ENCODE measurements around the gene PCP2.

The PCP2 gene

DNA sequence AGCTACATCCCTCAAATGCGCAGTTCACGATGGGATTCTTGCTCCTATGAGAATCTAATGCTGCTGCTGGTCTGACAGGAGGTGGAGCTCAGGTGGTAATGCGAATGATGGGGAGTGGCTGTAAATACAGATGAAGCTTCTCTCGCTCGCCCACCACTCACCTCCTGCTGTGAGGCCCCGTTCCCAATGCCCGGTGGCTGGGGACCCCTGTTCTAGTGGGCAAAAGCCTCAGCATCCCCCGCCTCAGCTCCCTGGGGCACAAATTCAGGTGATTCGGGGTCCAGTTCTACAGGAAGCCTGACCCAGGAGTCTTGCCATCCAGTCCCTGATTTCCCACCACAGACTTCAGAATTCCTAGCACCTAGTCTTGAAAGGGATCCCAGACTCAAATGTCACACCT is 39.0 kb upstream of the PCP2 start:
- Mint-ChIP-seq H3K9me3 (peaks cover 6% of the 10 kb centered on the region), H3K4me3 (no peak overlapping the region), H3K27me3 (ENCODE audit: low read depth) (peaks cover 67% of the 10 kb centered on the region), H3K4me1 (peaks cover 7% of the 10 kb centered on the region), H3K27ac (no peak overlapping the region), H3K36me3 (ENCODE audit: low read depth) (no peaks in the 10 kb centered on the region)
- TF ChIP-seq, protein P1, sequence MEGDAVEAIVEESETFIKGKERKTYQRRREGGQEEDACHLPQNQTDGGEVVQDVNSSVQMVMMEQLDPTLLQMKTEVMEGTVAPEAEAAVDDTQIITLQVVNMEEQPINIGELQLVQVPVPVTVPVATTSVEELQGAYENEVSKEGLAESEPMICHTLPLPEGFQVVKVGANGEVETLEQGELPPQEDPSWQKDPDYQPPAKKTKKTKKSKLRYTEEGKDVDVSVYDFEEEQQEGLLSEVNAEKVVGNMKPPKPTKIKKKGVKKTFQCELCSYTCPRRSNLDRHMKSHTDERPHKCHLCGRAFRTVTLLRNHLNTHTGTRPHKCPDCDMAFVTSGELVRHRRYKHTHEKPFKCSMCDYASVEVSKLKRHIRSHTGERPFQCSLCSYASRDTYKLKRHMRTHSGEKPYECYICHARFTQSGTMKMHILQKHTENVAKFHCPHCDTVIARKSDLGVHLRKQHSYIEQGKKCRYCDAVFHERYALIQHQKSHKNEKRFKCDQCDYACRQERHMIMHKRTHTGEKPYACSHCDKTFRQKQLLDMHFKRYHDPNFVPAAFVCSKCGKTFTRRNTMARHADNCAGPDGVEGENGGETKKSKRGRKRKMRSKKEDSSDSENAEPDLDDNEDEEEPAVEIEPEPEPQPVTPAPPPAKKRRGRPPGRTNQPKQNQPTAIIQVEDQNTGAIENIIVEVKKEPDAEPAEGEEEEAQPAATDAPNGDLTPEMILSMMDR (IDR thresholded peaks at IDR 0.05; ENCODE audit: unreplicated experiment in 3 of 3): no peak

DNA sequence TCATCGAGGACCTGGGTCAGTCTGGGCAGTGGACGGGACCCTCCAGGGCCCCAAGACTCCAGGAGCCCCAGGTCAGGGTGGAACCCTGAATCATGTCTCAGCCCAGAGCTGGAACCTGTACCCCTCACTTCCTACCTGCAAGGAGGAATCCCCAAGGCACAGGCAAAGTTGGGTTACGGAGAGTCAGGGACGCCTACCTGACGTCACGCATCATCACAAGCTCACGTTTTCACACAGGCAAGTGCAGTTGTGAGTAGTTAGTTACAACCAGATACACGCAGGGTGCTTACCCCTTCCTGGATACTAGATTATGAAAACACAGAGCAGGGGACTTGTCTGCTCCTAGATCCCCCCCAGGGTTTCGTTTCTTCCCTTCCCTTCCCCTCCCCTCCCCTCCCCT is 37.3 kb upstream of the PCP2 start:
- H3K4me1 Mint-ChIP-seq: peaks cover 7% of the 10 kb centered on the region
- H3K4me3 Mint-ChIP-seq: peak overlapping the region; percentile 72 to 80 (median 78)
- no peaks in the 10 kb centered on the region for H3K36me3 Mint-ChIP-seq (ENCODE audit: low read depth)
- H3K27ac Mint-ChIP-seq: no peak overlapping the region
- H3K27me3 Mint-ChIP-seq (ENCODE audit: low read depth): peaks cover 64% of the 10 kb centered on the region
- peaks cover 9% of the 10 kb centered on the region for H3K9me3 Mint-ChIP-seq
- TF ChIP-seq, protein P1 (IDR thresholded peaks at IDR 0.05; ENCODE audit: unreplicated experiment in 3 of 3): no peak

DNA sequence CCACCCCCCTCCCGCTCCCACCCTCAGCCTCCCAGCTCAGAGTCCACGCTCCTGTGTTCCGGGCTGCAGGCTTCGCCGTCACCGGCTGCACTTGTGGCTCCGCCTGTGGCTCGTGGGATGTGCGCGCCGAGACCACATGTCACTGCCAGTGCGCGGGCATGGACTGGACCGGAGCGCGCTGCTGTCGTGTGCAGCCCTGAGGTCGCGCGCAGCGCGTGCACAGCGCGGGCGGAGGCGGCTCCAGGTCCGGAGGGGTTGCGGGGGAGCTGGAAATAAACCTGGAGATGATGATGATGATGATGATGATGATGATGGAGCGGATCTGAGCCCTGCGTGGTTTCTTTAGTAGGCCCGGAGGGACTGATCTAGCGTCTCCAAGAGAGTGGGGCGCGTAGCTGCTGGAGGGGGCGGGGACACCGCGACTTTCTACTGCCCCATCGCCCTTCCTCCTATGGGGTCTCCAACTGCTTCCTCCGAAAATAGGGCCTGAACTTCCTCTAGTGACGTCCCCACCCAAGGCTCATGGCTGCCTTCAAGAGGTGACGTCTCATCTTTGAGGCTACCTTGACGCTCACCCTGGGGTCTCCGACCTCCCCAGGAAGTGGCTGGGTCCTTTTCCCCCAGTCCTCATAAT is 36.7 kb upstream of the PCP2 start:
- peak overlapping the region; percentile 72 to 80 (median 78) for H3K4me3 Mint-ChIP-seq
- H3K27ac Mint-ChIP-seq: no peak overlapping the region
- TF ChIP-seq, protein P1 (IDR thresholded peaks at IDR 0.05; ENCODE audit: unreplicated experiment in 3 of 3): no peak
- H3K4me1 Mint-ChIP-seq: peaks cover 13% of the 10 kb centered on the region
- H3K9me3 Mint-ChIP-seq: peaks cover 9% of the 10 kb centered on the region
- no peaks in the 10 kb centered on the region for H3K36me3 Mint-ChIP-seq (ENCODE audit: low read depth)
- peaks cover 62% of the 10 kb centered on the region for H3K27me3 Mint-ChIP-seq (ENCODE audit: low read depth)

DNA sequence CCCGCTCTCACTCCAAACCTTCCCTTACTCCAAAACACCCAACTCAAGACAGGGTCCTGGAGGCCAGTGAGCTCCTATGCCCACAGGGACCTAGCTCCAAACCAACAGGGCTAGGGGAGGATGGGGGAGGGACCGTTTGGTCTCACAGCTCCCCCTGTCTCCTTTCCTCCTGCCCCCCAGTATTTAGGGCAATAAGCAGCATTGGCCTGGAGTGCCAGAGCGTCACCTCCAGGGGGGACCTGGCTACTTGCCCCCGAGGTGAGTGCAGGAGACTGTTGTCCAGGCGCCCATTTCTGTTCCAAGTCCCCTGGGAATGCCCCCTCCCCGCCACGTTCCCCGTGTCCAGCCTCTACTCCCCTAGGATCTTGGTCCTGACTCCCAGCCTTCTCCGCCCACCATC is 36.1 kb upstream of the PCP2 start:
- TF ChIP-seq, protein P1 (IDR thresholded peaks at IDR 0.05; ENCODE audit: unreplicated experiment in 3 of 3): no peak
- peaks cover 17% of the 10 kb centered on the region for H3K4me1 Mint-ChIP-seq
- no peak overlapping the region for H3K27ac Mint-ChIP-seq
- H3K9me3 Mint-ChIP-seq: peaks cover 8% of the 10 kb centered on the region
- no peaks in the 10 kb centered on the region for H3K36me3 Mint-ChIP-seq (ENCODE audit: low read depth)
- peak overlapping the region in 1 of 3 experiments; percentile 2 for H3K4me3 Mint-ChIP-seq
- H3K27me3 Mint-ChIP-seq (ENCODE audit: low read depth): peaks cover 62% of the 10 kb centered on the region

DNA sequence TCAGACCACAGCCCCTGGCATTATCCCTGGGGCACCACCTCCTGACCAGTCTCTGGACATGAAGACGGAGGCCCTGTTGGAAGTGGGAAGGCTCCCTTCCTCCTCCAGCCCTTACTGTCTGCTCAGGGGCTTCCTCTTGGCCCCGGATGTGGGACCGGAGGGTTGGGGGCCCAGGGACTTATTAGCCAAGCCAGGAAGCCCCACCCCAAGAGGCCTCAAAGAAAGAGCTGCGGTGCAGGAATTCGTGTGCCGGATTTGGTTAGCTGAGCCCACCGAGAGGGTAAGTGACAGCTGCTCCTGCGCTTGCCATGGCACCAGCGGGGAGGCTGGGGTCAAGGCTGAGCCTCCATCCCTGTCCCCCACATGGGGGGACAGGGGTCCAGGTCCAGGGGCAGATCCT is 35.3 kb upstream of the PCP2 start, which contains the start of gene RETN:
TSS of gene RETN (plus strand) at position 208 of the 400 bp plus-strand sequence. CDS start 278 bp downstream, outside the sequence.
- TF ChIP-seq, protein P1 (IDR thresholded peaks at IDR 0.05; ENCODE audit: unreplicated experiment in 3 of 3): no peak
- H3K4me3 Mint-ChIP-seq: peak within 1 kb of the TSS; percentile 42 to 61 (median 53)
- no peaks in the 10 kb centered on the region for H3K36me3 Mint-ChIP-seq (ENCODE audit: low read depth)
- H3K4me1 Mint-ChIP-seq: peaks cover 10% of the 10 kb centered on the region
- H3K27ac Mint-ChIP-seq: no peak within 1 kb of the TSS
- H3K27me3 Mint-ChIP-seq (ENCODE audit: low read depth): peaks cover 54% of the 10 kb centered on the region
- H3K9me3 Mint-ChIP-seq: peaks cover 3% of the 10 kb centered on the region

DNA sequence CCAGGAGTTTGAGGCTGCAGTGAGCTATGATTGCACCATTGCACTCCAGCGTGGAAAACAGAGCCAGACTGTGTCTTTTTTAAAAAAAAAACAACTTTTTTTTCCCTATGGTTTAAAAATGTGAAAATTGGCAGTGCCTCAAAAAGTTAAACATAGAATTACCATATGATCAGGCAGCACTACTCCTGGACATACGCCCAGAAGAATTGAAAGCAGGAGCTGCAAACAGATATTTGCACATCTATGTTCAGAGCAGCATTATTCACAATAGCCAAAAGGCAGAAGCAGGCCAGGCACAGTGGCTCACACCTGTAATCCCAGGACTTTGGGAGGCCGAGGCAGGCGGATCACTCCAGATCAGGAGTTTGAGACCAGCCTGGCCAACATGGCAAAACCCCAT is 31.6 kb upstream of the PCP2 start:
- TF ChIP-seq, protein P1 (IDR thresholded peaks at IDR 0.05; ENCODE audit: unreplicated experiment in 3 of 3): no peak
- Mint-ChIP-seq H3K27ac (peak overlapping the region in 2 of 3 experiments; percentile 60 to 80), H3K9me3 (peaks cover 3% of the 10 kb centered on the region)

More for the DNA sequence above, 31.6 kb upstream of the PCP2 start:
- peaks cover 29% of the 10 kb centered on the region for H3K27me3 Mint-ChIP-seq (ENCODE audit: low read depth)
- H3K36me3 Mint-ChIP-seq (ENCODE audit: low read depth): no peaks in the 10 kb centered on the region
- no peak overlapping the region for H3K4me3 Mint-ChIP-seq
- peaks cover 10% of the 10 kb centered on the region for H3K4me1 Mint-ChIP-seq

Measured in nephron (organoid).